ENCODE measurements around the gene POT1. TPM values are rescaled to one million over a fixed set of nuclear protein-coding genes. Genes with fewer than 3 reads are reported as not detected.

Gene POT1
- 15.6 and 17.9 TPM in 2 replicates for total RNA-seq

GRCh38 chr7:124929467-124930172 is at the start of gene POT1:
Gene POT1, minus strand, starts transcription at chr7:124929825. Its CDS starts 32,652 bp downstream, at chr7:124897173.

Other genes starting within 250 kb of the POT1 start
- gene GPR37, start 164.0 kb downstream of the POT1 start, total RNA-seq, result 3.7 and 16.0 TPM in 2 replicates

All from mesangial cell (primary cell).